Measurements from ENCODE around the gene KCNQ1OT1.

The KCNQ1OT1 gene

DNA sequence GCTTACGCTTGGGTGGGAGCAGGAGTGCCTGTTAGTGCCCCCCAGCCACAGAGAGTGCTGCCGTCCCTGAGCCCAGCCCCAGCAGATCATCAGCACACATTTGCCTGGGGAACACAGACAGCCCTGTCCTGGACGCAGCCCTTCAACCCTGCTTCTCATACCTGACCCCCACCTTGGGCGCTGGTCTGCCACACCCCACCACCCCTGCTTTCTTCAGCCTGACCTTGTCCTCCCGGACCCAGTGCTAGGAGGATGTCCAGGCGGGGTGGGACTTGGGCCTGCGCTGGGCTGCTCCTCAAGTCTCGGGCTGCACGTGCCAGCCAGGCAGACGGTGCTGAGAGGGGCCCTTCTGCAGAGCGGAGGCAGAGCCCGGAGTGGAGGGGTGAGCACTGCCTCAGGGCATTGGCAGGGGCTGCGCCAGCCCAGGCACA, 119.2 kb downstream of the KCNQ1OT1 start:
- no peak overlapping the region for H3K9ac ChIP-seq (ENCODE audit: low read depth, low read length)
- H3K36me3 ChIP-seq (ENCODE audit: insufficient read depth, low read length) = no peaks in the 10 kb centered on the region
- H3K9me3 ChIP-seq (ENCODE audit: control insufficient read depth, insufficient read depth, low read length) = no peaks in the 10 kb centered on the region
- H3K4me1 ChIP-seq (ENCODE audit: insufficient read depth, low read length) = peaks cover 6% of the 10 kb centered on the region; the same call in 1 of the 2 replicates

- no peak overlapping the region for H3K9ac ChIP-seq (ENCODE audit: low read depth, low read length)
- H3K9me3 ChIP-seq (ENCODE audit: control insufficient read depth, insufficient read depth, low read length) = no peaks in the 10 kb centered on the region
- H3K4me1 ChIP-seq (ENCODE audit: insufficient read depth, low read length) = peaks cover 6% of the 10 kb centered on the region; the same call in 1 of the 2 replicates
- no peaks in the 10 kb centered on the region for H3K36me3 ChIP-seq (ENCODE audit: insufficient read depth, low read length)
Measured at GRCh38 chr11:2580061-2580421, 119.8 kb downstream of the KCNQ1OT1 start.

GRCh38 chr11:2579315-2580060, 120.3 kb downstream of the KCNQ1OT1 start:
- Histone ChIP-seq H3K9me3 (ENCODE audit: control insufficient read depth, insufficient read depth, low read length) (no peaks in the 10 kb centered on the region), H3K4me1 (ENCODE audit: insufficient read depth, low read length) (peaks cover 6% of the 10 kb centered on the region; the same call in 1 of the 2 replicates), H3K36me3 (ENCODE audit: insufficient read depth, low read length) (no peaks in the 10 kb centered on the region), H3K9ac (ENCODE audit: low read depth, low read length) (no peak overlapping the region)

- Histone ChIP-seq H3K36me3 (ENCODE audit: insufficient read depth, low read length) (no peaks in the 10 kb centered on the region), H3K9me3 (ENCODE audit: control insufficient read depth, insufficient read depth, low read length) (no peaks in the 10 kb centered on the region), H3K9ac (ENCODE audit: low read depth, low read length) (no peak overlapping the region), H3K4me1 (ENCODE audit: insufficient read depth, low read length) (peaks cover 6% of the 10 kb centered on the region; the same call in 1 of the 2 replicates)
Measured at GRCh38 chr11:2578929-2579270, 120.9 kb downstream of the KCNQ1OT1 start.

GRCh38 chr11:2577991-2578928, 121.5 kb downstream of the KCNQ1OT1 start:
- no peak overlapping the region for H3K9ac ChIP-seq (ENCODE audit: low read depth, low read length)
- H3K4me1 ChIP-seq (ENCODE audit: insufficient read depth, low read length) = peaks cover 6% of the 10 kb centered on the region; the same call in 1 of the 2 replicates
- no peaks in the 10 kb centered on the region for H3K9me3 ChIP-seq (ENCODE audit: control insufficient read depth, insufficient read depth, low read length)
- H3K36me3 ChIP-seq (ENCODE audit: insufficient read depth, low read length) = no peaks in the 10 kb centered on the region

DNA sequence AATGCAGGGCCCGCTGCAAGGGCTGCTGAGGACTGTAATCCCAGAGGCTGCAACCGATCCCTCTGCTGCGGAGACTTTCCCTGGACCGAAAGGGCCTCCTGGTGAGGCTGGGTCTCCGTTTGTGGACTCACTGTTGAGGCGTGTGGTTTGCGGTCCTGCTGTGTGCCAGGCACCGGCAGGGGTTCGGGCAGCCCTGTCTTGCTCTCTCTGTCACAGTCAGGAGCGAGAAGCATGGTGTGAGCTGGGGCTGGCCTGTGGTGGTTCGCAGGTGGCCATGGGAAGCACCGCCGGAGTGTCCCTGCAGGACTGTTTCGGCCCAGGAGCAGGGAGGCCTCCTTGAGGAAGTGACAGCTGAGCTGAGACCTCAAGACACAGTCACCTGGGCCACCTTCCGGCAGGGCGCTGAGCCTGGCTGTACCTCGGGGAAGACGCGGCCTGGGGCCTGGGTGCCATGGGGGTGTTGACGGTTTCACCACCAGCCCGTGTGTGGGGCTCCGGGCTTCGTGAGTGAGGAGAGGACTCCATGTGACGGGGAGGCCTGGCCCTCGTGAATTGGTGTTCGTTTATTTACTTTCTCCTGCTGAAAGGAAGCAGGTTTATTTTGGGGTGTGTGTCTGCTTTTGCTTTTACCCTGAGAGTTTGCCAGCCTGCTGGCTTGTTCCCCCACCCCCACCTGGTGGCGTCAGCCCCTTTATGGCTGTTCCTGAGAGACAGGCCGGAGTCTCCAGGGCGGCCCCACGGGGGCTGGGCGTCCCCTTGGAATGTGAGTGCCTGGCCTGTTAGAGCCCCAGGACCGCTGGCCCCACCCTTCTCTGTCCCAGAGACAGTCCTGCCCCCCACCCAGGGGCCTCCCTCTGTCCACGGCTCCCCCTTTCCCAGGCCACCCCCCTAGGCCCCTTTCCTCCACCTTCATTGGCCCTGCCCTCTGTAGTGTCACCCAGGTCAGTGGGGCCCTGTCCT, 122.5 kb downstream of the KCNQ1OT1 start:
- H3K9me3 ChIP-seq (ENCODE audit: control insufficient read depth, insufficient read depth, low read length) = no peaks in the 10 kb centered on the region
- H3K36me3 ChIP-seq (ENCODE audit: insufficient read depth, low read length) = no peaks in the 10 kb centered on the region

GRCh38 chr11:2576549-2576948, 123.2 kb downstream of the KCNQ1OT1 start:
- Histone ChIP-seq H3K36me3 (ENCODE audit: insufficient read depth, low read length) (no peaks in the 10 kb centered on the region), H3K9ac (ENCODE audit: low read depth, low read length) (no peak overlapping the region), H3K4me1 (ENCODE audit: insufficient read depth, low read length) (no peaks in the 10 kb centered on the region), H3K9me3 (ENCODE audit: control insufficient read depth, insufficient read depth, low read length) (no peaks in the 10 kb centered on the region)

More for the DNA sequence above, 122.5 kb downstream of the KCNQ1OT1 start:
- Histone ChIP-seq H3K9ac (ENCODE audit: low read depth, low read length) (no peak overlapping the region), H3K4me1 (ENCODE audit: insufficient read depth, low read length) (peaks cover 2% of the 10 kb centered on the region; the same call in 1 of the 2 replicates)

- H3K36me3 ChIP-seq (ENCODE audit: insufficient read depth, low read length) = no peaks in the 10 kb centered on the region
- no peak overlapping the region for H3K9ac ChIP-seq (ENCODE audit: low read depth, low read length)
- no peaks in the 10 kb centered on the region for H3K4me1 ChIP-seq (ENCODE audit: insufficient read depth, low read length)
- H3K9me3 ChIP-seq (ENCODE audit: control insufficient read depth, insufficient read depth, low read length) = no peaks in the 10 kb centered on the region
Measured at GRCh38 chr11:2576111-2576510, 123.7 kb downstream of the KCNQ1OT1 start.

DNA sequence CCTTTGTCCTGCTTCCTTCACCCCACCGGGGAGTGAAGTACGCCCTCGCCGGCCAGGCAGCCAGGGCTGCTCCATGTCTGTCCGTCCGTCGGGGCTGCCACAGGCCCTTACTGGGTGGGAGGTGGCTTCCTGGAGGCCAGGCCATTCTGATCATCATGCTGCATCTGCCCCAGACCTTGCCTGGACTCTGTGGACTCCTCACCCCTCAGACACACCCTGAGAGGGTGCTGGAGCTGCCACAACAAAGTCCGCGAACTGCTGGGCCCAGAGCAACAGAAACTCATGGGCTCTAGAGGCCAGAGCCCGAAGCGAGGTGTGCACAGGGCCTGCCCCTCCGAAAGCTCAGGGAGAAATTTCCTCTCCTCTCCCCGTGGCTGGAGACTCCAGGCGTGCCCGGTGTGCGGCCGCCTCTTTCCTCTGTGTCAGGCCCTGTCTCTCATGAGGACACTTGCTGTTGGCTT, 124.2 kb downstream of the KCNQ1OT1 start:
- Histone ChIP-seq H3K4me1 (ENCODE audit: insufficient read depth, low read length) (no peaks in the 10 kb centered on the region), H3K9ac (ENCODE audit: low read depth, low read length) (no peak overlapping the region), H3K36me3 (ENCODE audit: insufficient read depth, low read length) (no peaks in the 10 kb centered on the region)

DNA sequence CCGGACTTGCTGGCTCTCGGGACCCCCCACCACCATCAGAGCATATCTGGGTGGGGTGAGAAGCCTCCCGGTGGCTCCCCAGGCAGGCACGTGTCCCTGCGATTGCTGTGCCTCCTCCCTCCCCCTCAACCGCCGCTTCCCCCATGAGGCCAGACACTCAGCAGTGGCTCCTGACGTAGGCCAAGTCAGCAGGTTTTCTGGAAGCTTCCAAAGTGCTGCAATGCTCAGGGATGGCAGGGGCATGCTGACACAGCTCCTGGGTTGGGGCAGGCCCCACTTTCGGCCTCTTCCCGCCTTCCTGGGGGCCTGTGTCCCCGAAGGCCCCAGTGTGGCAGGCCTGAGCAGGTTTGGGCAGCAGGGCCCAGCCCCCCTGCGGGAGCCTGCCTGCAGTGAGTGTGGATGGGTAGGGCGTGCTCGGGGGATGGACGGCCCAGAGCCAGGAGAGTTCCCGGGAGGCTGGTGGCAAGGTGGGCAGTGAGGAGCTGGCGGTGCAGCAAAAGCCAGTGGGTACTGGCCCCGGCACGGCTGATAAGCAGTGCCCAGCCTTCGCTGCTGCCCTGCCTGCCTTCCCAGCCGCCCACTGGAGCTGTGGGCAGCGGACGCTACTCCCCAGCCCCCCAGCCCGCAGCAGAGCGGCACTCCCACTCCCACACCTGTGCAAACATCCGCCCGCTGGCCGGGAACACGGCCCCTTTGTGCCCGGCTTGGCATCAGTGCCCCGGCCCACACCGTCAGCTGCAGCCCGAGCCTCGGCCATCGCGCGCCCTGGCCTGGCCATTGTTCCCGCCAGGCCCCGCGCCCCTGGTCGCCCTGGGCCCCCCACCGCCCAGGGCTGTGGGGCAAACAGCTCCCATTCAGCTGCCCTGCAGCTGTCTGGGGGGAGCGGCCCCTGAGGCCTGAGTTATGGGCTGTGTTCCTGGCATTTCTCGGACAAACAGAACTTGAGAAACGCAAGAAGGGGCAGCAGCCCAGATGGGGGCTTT, 125.0 kb downstream of the KCNQ1OT1 start:
- no peaks in the 10 kb centered on the region for H3K36me3 ChIP-seq (ENCODE audit: insufficient read depth, low read length)
- no peaks in the 10 kb centered on the region for H3K9me3 ChIP-seq (ENCODE audit: control insufficient read depth, insufficient read depth, low read length)
- H3K4me1 ChIP-seq (ENCODE audit: insufficient read depth, low read length) = no peaks in the 10 kb centered on the region
- no peak overlapping the region for H3K9ac ChIP-seq (ENCODE audit: low read depth, low read length)

More for the DNA sequence above, 124.2 kb downstream of the KCNQ1OT1 start:
- H3K9me3 ChIP-seq (ENCODE audit: control insufficient read depth, insufficient read depth, low read length) = no peaks in the 10 kb centered on the region

GRCh38 chr11:2574043-2574552, 125.7 kb downstream of the KCNQ1OT1 start:
- no peaks in the 10 kb centered on the region; the same call in 1 of the 2 replicates for H3K9me3 ChIP-seq (ENCODE audit: control insufficient read depth, insufficient read depth, low read length)
- no peaks in the 10 kb centered on the region for H3K36me3 ChIP-seq (ENCODE audit: insufficient read depth, low read length)
- no peak overlapping the region for H3K9ac ChIP-seq (ENCODE audit: low read depth, low read length)
- no peaks in the 10 kb centered on the region for H3K4me1 ChIP-seq (ENCODE audit: insufficient read depth, low read length)

GRCh38 chr11:2573240-2574042, 126.4 kb downstream of the KCNQ1OT1 start:
- H3K9ac ChIP-seq (ENCODE audit: low read depth, low read length) = no peak overlapping the region
- no peaks in the 10 kb centered on the region for H3K36me3 ChIP-seq (ENCODE audit: insufficient read depth, low read length)
- H3K4me1 ChIP-seq (ENCODE audit: insufficient read depth, low read length) = no peaks in the 10 kb centered on the region
- H3K9me3 ChIP-seq (ENCODE audit: control insufficient read depth, insufficient read depth, low read length) = no peaks in the 10 kb centered on the region; the same call in 1 of the 2 replicates

All from ES-I3 (cell line).